Astrocyte of the cerebellum (primary cell): ENCODE results near the gene TMEM141.

Experiments
- DNase-seq: peaks from one replicate; pipeline ENCODE4 v3.0.0-alpha.2; 2011; ENCODE audit warnings: low read depth
- H3K4me3 ChIP-seq: 2 replicates; pipeline ENCODE4 v1.5.1; 2011; ENCODE audit warnings: mild to moderate bottlenecking, low read depth, low read length, moderate library complexity
- in situ Hi-C: cut with HindIII; loops from 2 replicates; pipeline ENCODE4 v1.10.0; 2017; ENCODE audit warnings: low sequenced_read_pairs
- TF ChIP-seq, protein P1 (sequence below): IDR thresholded peaks from 2 replicates; pipeline ENCODE4 v1.5.1; 2012; ENCODE audit warnings: low read length, low read depth, moderate library complexity, mild to moderate bottlenecking; ENCODE audit errors: missing control alignments

Gene TMEM141

DNA sequence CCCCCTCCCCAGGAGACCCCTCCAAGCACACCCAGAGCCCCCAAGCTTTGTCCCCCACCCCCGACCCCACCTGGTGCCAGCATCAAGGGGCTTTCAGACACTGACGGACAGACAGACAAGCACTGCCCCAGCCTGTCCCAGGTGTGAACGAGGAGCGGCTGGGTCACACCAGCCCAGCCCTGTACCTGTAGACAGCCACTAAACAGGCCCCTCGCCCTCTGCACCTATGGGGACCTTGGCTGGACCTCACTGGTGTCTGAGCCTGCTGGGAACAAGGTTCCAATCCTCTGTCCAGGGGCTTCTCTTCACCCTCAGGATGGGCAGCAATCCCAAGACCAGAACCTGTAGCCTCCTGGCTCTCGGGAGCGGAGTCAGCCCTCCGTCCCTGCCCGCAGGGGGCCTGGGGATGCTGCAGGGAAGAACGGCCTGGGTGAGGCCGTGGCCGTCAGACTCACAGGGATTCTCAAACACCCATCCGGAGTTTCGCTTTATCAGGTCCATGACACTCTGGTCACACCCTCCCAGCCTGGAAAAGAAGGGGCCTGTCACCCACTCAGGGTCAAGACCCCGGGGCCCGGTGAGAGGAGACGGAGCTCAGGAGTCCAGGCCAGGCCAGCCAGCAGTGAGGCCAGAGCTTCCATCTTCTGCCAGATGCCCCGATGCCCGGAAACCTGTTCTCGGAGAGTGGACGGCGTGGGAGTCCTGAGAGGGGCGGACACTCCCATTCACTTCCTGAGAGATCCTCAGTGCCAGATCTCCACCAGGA, 45.6 kb upstream of the TMEM141 start:
- in situ Hi-C loops, result no loop called here
- TF ChIP-seq, protein P1, sequence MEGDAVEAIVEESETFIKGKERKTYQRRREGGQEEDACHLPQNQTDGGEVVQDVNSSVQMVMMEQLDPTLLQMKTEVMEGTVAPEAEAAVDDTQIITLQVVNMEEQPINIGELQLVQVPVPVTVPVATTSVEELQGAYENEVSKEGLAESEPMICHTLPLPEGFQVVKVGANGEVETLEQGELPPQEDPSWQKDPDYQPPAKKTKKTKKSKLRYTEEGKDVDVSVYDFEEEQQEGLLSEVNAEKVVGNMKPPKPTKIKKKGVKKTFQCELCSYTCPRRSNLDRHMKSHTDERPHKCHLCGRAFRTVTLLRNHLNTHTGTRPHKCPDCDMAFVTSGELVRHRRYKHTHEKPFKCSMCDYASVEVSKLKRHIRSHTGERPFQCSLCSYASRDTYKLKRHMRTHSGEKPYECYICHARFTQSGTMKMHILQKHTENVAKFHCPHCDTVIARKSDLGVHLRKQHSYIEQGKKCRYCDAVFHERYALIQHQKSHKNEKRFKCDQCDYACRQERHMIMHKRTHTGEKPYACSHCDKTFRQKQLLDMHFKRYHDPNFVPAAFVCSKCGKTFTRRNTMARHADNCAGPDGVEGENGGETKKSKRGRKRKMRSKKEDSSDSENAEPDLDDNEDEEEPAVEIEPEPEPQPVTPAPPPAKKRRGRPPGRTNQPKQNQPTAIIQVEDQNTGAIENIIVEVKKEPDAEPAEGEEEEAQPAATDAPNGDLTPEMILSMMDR, result no peak
- no peak overlapping the region for H3K4me3 ChIP-seq
- DNase-seq, result no peak

DNA sequence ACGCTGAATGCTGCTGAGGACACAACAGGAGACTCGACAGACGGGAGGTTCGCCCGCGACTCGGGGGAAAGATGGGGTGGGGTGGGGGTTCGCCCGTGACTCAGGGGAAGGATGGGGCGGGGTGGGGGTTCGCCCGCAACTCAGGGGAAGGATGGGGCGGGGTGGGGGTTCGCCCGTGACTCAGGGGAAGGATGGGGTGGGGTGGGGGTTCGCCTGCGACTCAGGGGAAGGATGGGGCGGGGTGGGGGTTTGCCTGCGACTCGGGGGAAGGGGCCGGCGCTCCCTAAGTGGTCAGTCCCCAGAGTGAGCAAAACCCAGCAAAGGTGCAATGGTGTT, 45.0 kb upstream of the TMEM141 start:
- in situ Hi-C loops, result no loop called here
- no peak overlapping the region for H3K4me3 ChIP-seq
- TF ChIP-seq, protein P1, result no peak
- no peak for DNase-seq

DNA sequence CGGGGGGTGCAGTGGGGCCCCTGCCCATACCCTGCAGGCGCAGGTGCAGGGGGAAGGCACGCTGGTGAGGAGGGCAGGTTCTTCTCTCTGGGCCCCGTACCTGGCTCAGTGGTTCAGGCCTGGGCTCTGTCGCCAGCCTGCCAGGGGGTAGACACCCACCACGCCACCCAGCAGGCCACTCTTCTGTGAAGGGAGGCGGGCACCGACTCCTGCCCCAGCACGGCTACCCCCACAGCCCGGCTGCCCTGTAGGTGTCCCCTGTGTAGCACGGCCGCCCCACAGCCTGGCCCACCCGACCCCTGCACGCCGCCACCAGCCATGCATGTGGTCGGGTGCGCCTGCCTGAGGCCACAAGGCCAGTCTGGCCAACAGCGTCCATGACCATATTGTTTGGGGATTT, 44.5 kb upstream of the TMEM141 start:
- TF ChIP-seq, protein P1, result no peak
- in situ Hi-C loops, result no loop called here
- no peak for DNase-seq
- no peak overlapping the region for H3K4me3 ChIP-seq

- TF ChIP-seq, protein P1, result no peak
- in situ Hi-C loops, result no loop called here
- no peak for DNase-seq
- no peak overlapping the region for H3K4me3 ChIP-seq
Measured at GRCh38 chr9:136747161-136748060, 43.7 kb upstream of the TMEM141 start.

- no peak within 1 kb of the TSS for H3K4me3 ChIP-seq
- no peak for DNase-seq
- TF ChIP-seq, protein P1, result no peak
Measured at GRCh38 chr9:136748201-136748600, 42.9 kb upstream of the TMEM141 start, which contains the start of gene LCN6. LCN6 (minus strand) TSS chr9:136748525; CDS start chr9:136748483, 42 bp downstream.

DNA sequence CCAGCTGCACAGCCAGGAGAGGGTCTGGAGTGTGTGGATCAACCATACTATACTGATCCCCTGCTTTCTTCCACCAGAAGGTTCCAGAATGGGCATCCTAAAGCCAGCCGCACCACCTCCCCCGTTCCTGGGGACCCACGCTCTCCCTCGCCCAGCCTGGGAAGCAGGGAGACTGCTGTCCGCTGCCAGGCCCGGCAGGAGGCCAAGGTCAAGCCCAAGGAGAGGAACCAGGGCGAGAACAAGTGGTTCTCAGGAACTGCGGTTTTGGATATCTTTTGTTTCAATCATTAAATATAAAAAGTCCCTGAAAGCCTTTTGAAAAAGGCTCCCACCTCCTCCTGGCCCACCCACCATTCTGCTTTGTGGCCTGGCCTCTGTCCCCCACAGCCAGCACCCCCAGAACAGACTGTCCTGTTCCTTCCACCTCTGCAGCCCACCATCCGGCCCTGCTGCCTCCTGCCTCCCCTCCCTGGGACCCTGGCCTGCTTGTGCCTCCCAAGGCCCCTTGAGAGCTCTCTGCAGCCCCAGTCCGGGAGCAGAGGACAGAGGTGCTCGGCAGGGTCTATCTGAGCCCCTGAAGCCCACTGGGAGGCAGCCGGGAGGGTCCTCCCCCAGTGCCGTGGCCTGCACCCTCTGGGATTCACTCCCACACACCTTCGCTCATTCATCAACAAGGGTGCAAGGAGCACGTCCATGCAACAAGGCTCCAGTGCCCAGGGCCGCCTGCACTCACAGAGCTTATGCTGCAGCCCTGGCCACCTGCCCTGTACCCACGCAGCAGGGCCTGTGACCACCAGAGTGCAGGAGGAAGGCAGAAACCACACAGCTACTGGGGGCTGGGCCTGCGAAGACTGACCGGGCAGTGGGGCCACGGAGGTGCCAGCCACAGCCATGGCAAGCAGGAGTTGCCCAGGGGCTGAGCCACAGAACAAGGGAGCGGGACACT, 42.2 kb upstream of the TMEM141 start:
- in situ Hi-C loops, result no loop called here
- no peak overlapping the region for H3K4me3 ChIP-seq
- TF ChIP-seq, protein P1, result no peak
- no peak for DNase-seq

More at GRCh38 chr9:136748201-136748600, 42.9 kb upstream of the TMEM141 start, which contains the start of gene LCN6:
- in situ Hi-C loops, result no loop called here
